Measurements from ENCODE around the gene RFX8. TPM values are rescaled to one million over a fixed set of nuclear protein-coding genes. Genes with fewer than 3 reads are reported as not detected.
"Not testable (repeated sequence)": the region's sequence is repeated elsewhere in the genome, so short reads cannot be mapped to it uniquely, and the experiment has no call there.

Gene RFX8
- total and polyA plus RNA-seq, 2 of the 13 experiments (the other 11 are each of a cell fraction or from before 2014, with no cell fraction given), result not detected

DNA sequence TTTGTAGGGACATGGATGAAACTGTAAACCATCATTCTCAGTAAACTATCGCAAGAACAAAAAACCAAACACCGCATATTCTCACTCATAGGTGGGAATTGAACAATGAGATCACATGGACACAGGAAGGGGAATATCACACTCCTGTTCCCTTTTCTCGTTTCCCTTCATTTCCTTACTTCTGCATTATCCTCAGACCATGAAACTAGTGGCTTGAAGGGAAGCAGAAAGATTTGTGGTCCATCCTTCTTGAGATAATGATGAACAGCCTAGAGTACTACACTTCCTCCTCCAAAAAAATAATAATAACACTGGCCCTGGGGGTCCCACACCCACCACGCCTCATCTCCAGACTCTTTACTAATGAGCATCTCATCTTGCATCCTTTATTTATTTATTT lies 30.4 kb upstream of the RFX8 start:
- 51% methylated on average over 4 of the region's 4 CpGs for WGBS (ENCODE audit: low lambda C conversion rate)
- H4K20me1 ChIP-seq (ENCODE audit: insufficient read depth, low read length); H3K9ac ChIP-seq (ENCODE audit: insufficient read depth, low read depth, low read length); POLR2A ChIA-PET; H3K27ac ChIP-seq (ENCODE audit: extremely low read length, insufficient read depth, low read length); BruUV-seq (replicated peaks); in situ Hi-C loops (cut with HindIII; ENCODE audit: extremely low pct_ligation_motif_present, low pct_unique_long_range_greater_than_20kb); H3K36me3 ChIP-seq (replicated peaks in 1 of 2; ENCODE audit: control insufficient read depth in 1 of 2, insufficient read depth in 2 of 2, low read length in 2 of 2); H3K79me2 ChIP-seq (ENCODE audit: insufficient read depth, low read length); ATAC-seq; H3K9me3 ChIP-seq (ENCODE audit: low read length); H3K4me3 ChIP-seq (replicated peaks in 1 of 3; ENCODE audit: insufficient read depth in 1 of 3, low read depth in 2 of 3, low read length in 3 of 3); CTCF ChIA-PET (ENCODE audit: low intra/inter-chr PET ratio, low total read pairs); H3K4me1 ChIP-seq (ENCODE audit: insufficient read depth, low read length); intact Hi-C loops (cut with micrococcal nuclease; ENCODE audit: unreplicated experiment); H3K4me2 ChIP-seq (ENCODE audit: low read depth, low read length); DNase-seq (ENCODE audit: low spot score); FAIRE-seq; H2AFZ ChIP-seq (ENCODE audit: low read length): not testable (repeated sequence)
- H3K27me3 ChIP-seq (ENCODE audit: control insufficient read depth in 1 of 2, insufficient read depth in 2 of 2, low read length in 2 of 2), result peaks cover 0 to 25% of the 10 kb centered on the region in 2 experiments; a peak in 4 of 5 replicates

DNA sequence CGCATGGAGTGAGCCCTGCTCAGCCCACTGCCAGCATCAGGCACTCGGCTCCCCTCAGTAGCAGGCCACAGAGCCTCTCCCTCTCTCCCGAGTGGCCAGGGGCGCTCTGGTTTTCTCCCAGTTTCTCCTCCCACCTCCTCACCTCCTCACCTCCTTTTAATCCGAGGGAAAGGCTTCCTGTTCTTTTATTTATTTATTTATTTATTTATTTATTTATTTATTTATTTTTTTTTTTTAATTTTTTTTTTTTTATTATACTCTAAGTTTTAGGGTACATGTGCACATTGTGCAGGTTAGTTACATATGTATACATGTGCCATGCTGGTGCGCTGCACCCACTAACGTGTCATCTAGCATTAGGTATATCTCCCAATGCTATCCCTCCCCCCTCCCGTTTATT lies 29.8 kb upstream of the RFX8 start:
- 59% methylated on average over 8 of the region's 8 CpGs for WGBS (ENCODE audit: low lambda C conversion rate)
- BruUV-seq (replicated peaks); POLR2A ChIA-PET: not testable (repeated sequence)

DNA sequence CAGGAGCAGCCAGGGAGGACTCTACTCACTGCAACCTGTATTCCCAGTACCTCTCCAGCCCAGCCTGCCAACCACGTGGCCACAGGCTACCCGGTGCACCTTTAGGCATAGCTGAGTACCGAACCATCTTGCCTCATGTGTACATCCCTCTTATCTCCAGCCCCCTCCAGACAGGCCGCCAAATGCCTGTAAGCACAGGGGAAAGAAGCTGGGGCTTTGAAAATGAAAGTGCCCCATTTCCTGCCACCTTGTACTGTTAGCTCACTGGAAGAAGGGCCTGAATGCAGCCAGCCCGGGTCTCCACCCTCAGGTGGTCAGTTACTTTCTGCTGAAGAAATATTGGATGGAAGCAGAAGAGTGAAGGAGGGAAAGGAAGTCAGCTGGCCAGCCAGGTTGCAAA lies 27.2 kb upstream of the RFX8 start:
- Histone ChIP-seq H3K27ac (ENCODE audit: extremely low read length, insufficient read depth, low read length) (no peak overlapping the region), H3K79me2 (ENCODE audit: insufficient read depth, low read length) (no peaks in the 10 kb centered on the region), H3K4me1 (ENCODE audit: insufficient read depth, low read length) (no peaks in the 10 kb centered on the region), H3K9ac (ENCODE audit: insufficient read depth, low read depth, low read length) (no peak overlapping the region), H3K27me3 (ENCODE audit: control insufficient read depth in 1 of 2, insufficient read depth in 2 of 2, low read length in 2 of 2) (peaks cover 0 to 14% of the 10 kb centered on the region in 2 experiments; a peak in 4 of 5 replicates), H3K9me3 (ENCODE audit: low read length) (no peaks in the 10 kb centered on the region), H4K20me1 (ENCODE audit: insufficient read depth, low read length) (no peaks in the 10 kb centered on the region), H3K4me3 (replicated peaks in 1 of 3; ENCODE audit: insufficient read depth in 1 of 3, low read depth in 2 of 3, low read length in 3 of 3) (peak overlapping the region in 1 of 3 experiments; percentile 42; a peak in 1 of 6 replicates), H3K36me3 (replicated peaks in 1 of 2; ENCODE audit: control insufficient read depth in 1 of 2, insufficient read depth in 2 of 2, low read length in 2 of 2) (no peaks in the 10 kb centered on the region), H3K4me2 (ENCODE audit: low read depth, low read length) (peak overlapping the region; percentile 52), H2AFZ (ENCODE audit: low read length) (no peak overlapping the region)
- 12% methylated on average over 5 of the region's 5 CpGs for WGBS (ENCODE audit: low lambda C conversion rate)
- FAIRE-seq, result no peak
- ChIA-PET POLR2A (interaction anchor here (0.6 kb wide), 1 partner anchor 244 kb away, joined by 3 read pairs; no protein-coding TSS in a partner anchor), CTCF (ENCODE audit: low intra/inter-chr PET ratio, low total read pairs) (no interaction called here)
- ATAC-seq, result peak; percentile 69
- no peak for DNase-seq (ENCODE audit: low spot score)
- intact Hi-C loops (cut with micrococcal nuclease; ENCODE audit: unreplicated experiment) (no loop called here), in situ Hi-C loops (cut with HindIII; ENCODE audit: extremely low pct_ligation_motif_present, low pct_unique_long_range_greater_than_20kb) (no loop called here)
- TF ChIP-seq ZNF7 (CRISPR knock-in tag; IDR thresholded peaks at IDR 0.05), result peak; percentile 92
- TF ChIP-seq, protein P1, sequence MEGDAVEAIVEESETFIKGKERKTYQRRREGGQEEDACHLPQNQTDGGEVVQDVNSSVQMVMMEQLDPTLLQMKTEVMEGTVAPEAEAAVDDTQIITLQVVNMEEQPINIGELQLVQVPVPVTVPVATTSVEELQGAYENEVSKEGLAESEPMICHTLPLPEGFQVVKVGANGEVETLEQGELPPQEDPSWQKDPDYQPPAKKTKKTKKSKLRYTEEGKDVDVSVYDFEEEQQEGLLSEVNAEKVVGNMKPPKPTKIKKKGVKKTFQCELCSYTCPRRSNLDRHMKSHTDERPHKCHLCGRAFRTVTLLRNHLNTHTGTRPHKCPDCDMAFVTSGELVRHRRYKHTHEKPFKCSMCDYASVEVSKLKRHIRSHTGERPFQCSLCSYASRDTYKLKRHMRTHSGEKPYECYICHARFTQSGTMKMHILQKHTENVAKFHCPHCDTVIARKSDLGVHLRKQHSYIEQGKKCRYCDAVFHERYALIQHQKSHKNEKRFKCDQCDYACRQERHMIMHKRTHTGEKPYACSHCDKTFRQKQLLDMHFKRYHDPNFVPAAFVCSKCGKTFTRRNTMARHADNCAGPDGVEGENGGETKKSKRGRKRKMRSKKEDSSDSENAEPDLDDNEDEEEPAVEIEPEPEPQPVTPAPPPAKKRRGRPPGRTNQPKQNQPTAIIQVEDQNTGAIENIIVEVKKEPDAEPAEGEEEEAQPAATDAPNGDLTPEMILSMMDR (CRISPR knock-in tag; IDR thresholded peaks at IDR 0.05), result no peak
- TF ChIP-seq ZSCAN25 (CRISPR knock-in tag; IDR thresholded peaks at IDR 0.05), result no peak
- TF ChIP-seq MIER3 (CRISPR knock-in tag; IDR thresholded peaks at IDR 0.05; ENCODE audit: borderline replicate concordance), result no peak
- no TSS peak for BruUV-seq (replicated peaks)

More for the DNA sequence above, 29.8 kb upstream of the RFX8 start:
- H3K27ac ChIP-seq (ENCODE audit: extremely low read length, insufficient read depth, low read length); intact Hi-C loops (cut with micrococcal nuclease; ENCODE audit: unreplicated experiment); H3K4me1 ChIP-seq (ENCODE audit: insufficient read depth, low read length); FAIRE-seq; in situ Hi-C loops (cut with HindIII; ENCODE audit: extremely low pct_ligation_motif_present, low pct_unique_long_range_greater_than_20kb); DNase-seq (ENCODE audit: low spot score); H3K36me3 ChIP-seq (replicated peaks in 1 of 2; ENCODE audit: control insufficient read depth in 1 of 2, insufficient read depth in 2 of 2, low read length in 2 of 2); CTCF ChIA-PET (ENCODE audit: low intra/inter-chr PET ratio, low total read pairs); H3K9ac ChIP-seq (ENCODE audit: insufficient read depth, low read depth, low read length); H3K79me2 ChIP-seq (ENCODE audit: insufficient read depth, low read length); H3K4me2 ChIP-seq (ENCODE audit: low read depth, low read length); H2AFZ ChIP-seq (ENCODE audit: low read length); H3K4me3 ChIP-seq (replicated peaks in 1 of 3; ENCODE audit: insufficient read depth in 1 of 3, low read depth in 2 of 3, low read length in 3 of 3); H3K9me3 ChIP-seq (ENCODE audit: low read length); H4K20me1 ChIP-seq (ENCODE audit: insufficient read depth, low read length): not testable (repeated sequence)
- peaks cover 0 to 20% of the 10 kb centered on the region in 2 experiments; a peak in 4 of 5 replicates for H3K27me3 ChIP-seq (ENCODE audit: control insufficient read depth in 1 of 2, insufficient read depth in 2 of 2, low read length in 2 of 2)
- ATAC-seq, result peak; percentile 53; the same call in 2 of the 3 replicates
